Measurements from ENCODE around the gene SH3BP5.
A peak's percentile ranks its signal among the peaks of the same experiment; 100 is the strongest.

The SH3BP5 gene

GRCh38 chr3:15279671-15280402, 52.5 kb downstream of the SH3BP5 start:
- intact Hi-C loops (cut with micrococcal nuclease), result no loop called here
- Mint-ChIP-seq H3K4me1 (ENCODE audit: low read depth) (peaks cover 30% of the 10 kb centered on the region), H3K27ac (no peak overlapping the region), H3K27me3 (peaks cover 6% of the 10 kb centered on the region), H3K9me3 (no peaks in the 10 kb centered on the region), H3K4me3 (no peak overlapping the region), H3K36me3 (ENCODE audit: low read depth) (no peaks in the 10 kb centered on the region)

- Mint-ChIP-seq H3K4me1 (ENCODE audit: low read depth) (peaks cover 34% of the 10 kb centered on the region), H3K27me3 (peaks cover 7% of the 10 kb centered on the region), H3K4me3 (no peak overlapping the region), H3K36me3 (ENCODE audit: low read depth) (no peaks in the 10 kb centered on the region), H3K27ac (no peak overlapping the region), H3K9me3 (no peaks in the 10 kb centered on the region)
- intact Hi-C loops (cut with micrococcal nuclease), result no loop called here
These were observed 53.2 kb downstream of the SH3BP5 start for GRCh38 chr3:15279205-15279604.

- no peaks in the 10 kb centered on the region for H3K36me3 Mint-ChIP-seq (ENCODE audit: low read depth)
- intact Hi-C loops (cut with micrococcal nuclease), result no loop called here
- H3K27ac Mint-ChIP-seq, result peak overlapping the region; percentile 19
- H3K4me1 Mint-ChIP-seq (ENCODE audit: low read depth), result peaks cover 42% of the 10 kb centered on the region
- H3K9me3 Mint-ChIP-seq, result no peaks in the 10 kb centered on the region
- peaks cover 5% of the 10 kb centered on the region for H3K27me3 Mint-ChIP-seq
- H3K4me3 Mint-ChIP-seq, result no peak overlapping the region
These were observed 54.4 kb downstream of the SH3BP5 start for GRCh38 chr3:15277861-15278500.

GRCh38 chr3:15276028-15276724, 56.2 kb downstream of the SH3BP5 start:
- Mint-ChIP-seq H3K27ac (no peak overlapping the region), H3K4me3 (no peak overlapping the region), H3K4me1 (ENCODE audit: low read depth) (peaks cover 59% of the 10 kb centered on the region), H3K9me3 (no peaks in the 10 kb centered on the region), H3K36me3 (ENCODE audit: low read depth) (no peaks in the 10 kb centered on the region), H3K27me3 (peaks cover 5% of the 10 kb centered on the region)
- intact Hi-C loops (cut with micrococcal nuclease), result no loop called here

DNA sequence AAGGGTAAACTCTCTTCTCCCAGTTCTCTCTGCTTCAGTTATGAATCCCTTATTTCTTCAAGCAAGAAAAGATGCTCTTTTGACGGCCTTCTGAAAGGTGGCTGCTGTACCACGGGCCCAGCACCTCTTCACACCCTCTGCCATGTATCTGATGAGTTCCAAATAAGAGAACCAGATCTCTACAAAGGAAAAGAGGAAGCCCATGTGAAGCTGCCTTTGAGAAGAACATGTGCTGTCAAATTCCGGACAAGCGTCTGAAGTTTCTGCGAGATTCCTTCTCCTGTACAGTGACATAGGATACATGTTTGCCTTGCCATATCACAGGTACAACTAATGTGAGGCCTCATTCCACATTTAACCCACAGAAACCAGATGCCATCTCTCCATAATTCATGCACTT, 59.2 kb downstream of the SH3BP5 start:
- Mint-ChIP-seq H3K4me3 (peak overlapping the region; percentile 55), H3K4me1 (ENCODE audit: low read depth) (peaks cover 77% of the 10 kb centered on the region), H3K27ac (peak overlapping the region; percentile 89), H3K9me3 (no peaks in the 10 kb centered on the region), H3K27me3 (peaks cover 5% of the 10 kb centered on the region), H3K36me3 (ENCODE audit: low read depth) (no peaks in the 10 kb centered on the region)
- intact Hi-C loops (cut with micrococcal nuclease), result no loop called here

- intact Hi-C loops (cut with micrococcal nuclease), result no loop called here
- peaks cover 78% of the 10 kb centered on the region for H3K4me1 Mint-ChIP-seq (ENCODE audit: low read depth)
- H3K27ac Mint-ChIP-seq, result peak overlapping the region; percentile 89
- H3K36me3 Mint-ChIP-seq (ENCODE audit: low read depth), result no peaks in the 10 kb centered on the region
- no peaks in the 10 kb centered on the region for H3K9me3 Mint-ChIP-seq
- peak overlapping the region; percentile 70 for H3K4me3 Mint-ChIP-seq
- peaks cover 4% of the 10 kb centered on the region for H3K27me3 Mint-ChIP-seq
These were observed 59.8 kb downstream of the SH3BP5 start for GRCh38 chr3:15272426-15273196.

DNA sequence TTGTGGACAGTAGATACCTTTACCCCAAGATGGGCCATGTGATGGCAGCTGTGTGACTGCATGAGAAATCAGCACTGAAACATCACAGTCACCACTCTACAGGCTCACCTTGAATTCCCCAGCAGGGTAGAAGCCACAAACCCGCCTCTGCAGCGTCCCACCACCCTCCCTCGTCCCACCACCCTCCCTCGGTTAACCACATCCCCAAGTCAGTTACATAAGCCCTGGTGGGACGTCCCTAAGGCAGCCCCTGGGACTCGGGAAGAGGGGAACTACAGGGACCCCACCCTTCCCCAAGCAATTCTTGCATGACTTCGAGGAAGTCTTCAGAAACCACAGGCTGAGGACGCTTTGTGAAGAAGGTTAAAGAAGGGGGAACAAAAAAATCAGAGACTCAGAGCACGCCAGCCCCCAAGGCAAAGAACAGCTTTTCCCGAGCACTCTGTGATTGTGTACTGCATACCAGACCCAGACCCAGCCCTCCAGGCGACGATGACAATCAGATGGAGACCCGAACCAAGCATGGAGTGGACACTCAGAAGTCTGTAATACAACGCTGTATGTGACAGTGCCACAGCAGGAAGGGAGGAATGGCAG, 60.5 kb downstream of the SH3BP5 start:
- intact Hi-C loops (cut with micrococcal nuclease), result no loop called here
- Mint-ChIP-seq H3K9me3 (no peaks in the 10 kb centered on the region), H3K4me3 (peak overlapping the region; percentile 70), H3K27me3 (peaks cover 2% of the 10 kb centered on the region), H3K4me1 (ENCODE audit: low read depth) (peaks cover 78% of the 10 kb centered on the region), H3K36me3 (ENCODE audit: low read depth) (no peaks in the 10 kb centered on the region), H3K27ac (peak overlapping the region; percentile 89)

DNA sequence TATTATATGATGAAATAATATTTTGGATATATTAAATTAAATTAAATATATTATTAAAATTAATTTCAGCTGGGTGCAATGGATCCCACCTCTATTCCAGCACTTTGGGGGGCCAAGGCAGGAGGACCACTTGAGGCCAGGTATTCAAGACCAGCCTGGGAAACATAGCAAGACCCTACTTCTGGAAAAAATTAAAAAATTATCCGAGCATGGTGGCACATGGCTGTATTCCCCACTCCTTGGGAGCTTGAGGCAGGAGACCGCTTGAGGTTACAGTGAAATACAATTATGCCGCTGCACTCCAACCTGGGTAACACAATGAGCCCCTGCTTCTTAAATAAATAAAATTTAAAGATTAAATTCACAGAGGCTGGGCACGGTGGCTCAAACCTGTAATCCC, 61.4 kb downstream of the SH3BP5 start:
- Mint-ChIP-seq H3K27me3 (peaks cover 2% of the 10 kb centered on the region), H3K36me3 (ENCODE audit: low read depth) (peaks cover 5% of the 10 kb centered on the region), H3K4me3 (no peak overlapping the region), H3K9me3 (no peaks in the 10 kb centered on the region), H3K4me1 (ENCODE audit: low read depth) (peaks cover 73% of the 10 kb centered on the region), H3K27ac (peak overlapping the region; percentile 89)
- intact Hi-C loops (cut with micrococcal nuclease), result no loop called here

DNA sequence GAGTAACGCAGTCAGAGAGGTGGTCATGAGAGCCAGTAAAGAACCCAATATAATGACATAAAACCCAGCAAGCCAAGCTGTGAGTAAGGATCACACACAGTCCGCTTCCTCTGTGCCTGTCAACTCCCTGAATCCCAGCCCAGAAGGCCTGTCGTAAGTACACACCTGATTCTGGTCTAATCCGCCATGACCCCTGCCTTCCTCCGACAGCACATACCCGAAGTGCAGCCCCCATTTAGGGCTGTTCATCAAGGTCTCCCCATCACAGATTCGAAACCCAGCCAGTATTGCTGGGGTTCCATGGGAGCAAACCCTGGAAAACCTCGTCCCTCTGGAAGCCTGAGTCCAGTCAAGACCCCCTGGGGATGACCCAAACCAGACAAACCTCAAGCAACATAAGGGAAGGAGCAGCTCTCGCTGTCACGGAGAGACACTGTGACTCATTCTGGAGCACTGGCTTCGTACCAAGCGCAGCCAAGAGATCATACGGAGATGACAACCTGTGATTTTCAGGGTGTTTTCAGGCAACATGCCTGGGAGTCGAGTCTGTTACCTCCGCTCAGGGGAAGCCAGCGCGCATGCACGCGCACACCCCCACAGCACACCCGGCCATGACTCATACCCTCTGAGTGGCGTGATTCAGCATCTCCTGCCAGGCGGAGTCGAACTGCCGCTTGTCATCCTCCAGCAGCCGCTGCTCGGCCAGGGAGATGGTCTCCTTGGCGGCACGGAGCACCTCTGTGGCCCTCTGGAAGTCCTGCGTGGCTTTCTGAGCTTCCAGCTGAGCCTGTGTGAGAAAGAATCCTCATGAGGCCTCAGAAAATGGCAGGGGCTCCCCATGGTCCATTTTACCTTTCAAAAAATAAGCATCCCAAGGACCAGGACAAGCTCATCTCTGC, 63.0 kb downstream of the SH3BP5 start:
- intact Hi-C loops (cut with micrococcal nuclease), result loop anchor here (2.0 kb wide), 2 partner anchors 25 to 287 kb away; no protein-coding TSS in a partner anchor
- Mint-ChIP-seq H3K9me3 (no peaks in the 10 kb centered on the region), H3K27ac (peak overlapping the region; percentile 85), H3K27me3 (no peaks in the 10 kb centered on the region), H3K4me3 (peak overlapping the region; percentile 64), H3K4me1 (ENCODE audit: low read depth) (peaks cover 57% of the 10 kb centered on the region), H3K36me3 (ENCODE audit: low read depth) (peaks cover 16% of the 10 kb centered on the region)

- no peak overlapping the region for H3K4me3 Mint-ChIP-seq
These were observed 64.3 kb downstream of the SH3BP5 start for GRCh38 chr3:15268033-15268631.

GRCh38 chr3:15267502-15267901, 64.9 kb downstream of the SH3BP5 start:
- intact Hi-C loops (cut with micrococcal nuclease), result no loop called here
- Mint-ChIP-seq H3K9me3 (no peaks in the 10 kb centered on the region), H3K27ac (no peak overlapping the region), H3K4me3 (no peak overlapping the region), H3K27me3 (no peaks in the 10 kb centered on the region), H3K36me3 (ENCODE audit: low read depth) (peaks cover 16% of the 10 kb centered on the region), H3K4me1 (ENCODE audit: low read depth) (peaks cover 38% of the 10 kb centered on the region)

More at GRCh38 chr3:15268033-15268631, 64.3 kb downstream of the SH3BP5 start:
- intact Hi-C loops (cut with micrococcal nuclease), result loop anchor here (1.0 to 2.0 kb wide), 5 partner anchors 27 to 289 kb away; partner anchors contain the start of gene SH3BP5
- Mint-ChIP-seq H3K9me3 (no peaks in the 10 kb centered on the region), H3K27ac (no peak overlapping the region), H3K27me3 (no peaks in the 10 kb centered on the region), H3K4me1 (ENCODE audit: low read depth) (peaks cover 45% of the 10 kb centered on the region), H3K36me3 (ENCODE audit: low read depth) (peaks cover 16% of the 10 kb centered on the region)

Measured in dendritic cell treated with granulocyte-macrophage colony-stimulating factor and Interleukin-4, amounts not matched to agents 40 ng/mL and 50 ng/mL, for 4 days (primary cell).